ENCODE measurements around the gene NTRK1. TPM values are rescaled to one million over a fixed set of nuclear protein-coding genes. Genes with fewer than 3 reads are reported as not detected.

Gene NTRK1
- total RNA-seq, 2 donors from 2014 or later, result 0.59 to 31.4 TPM

- TF ChIP-seq POLR2A (IDR thresholded peaks at IDR 0.05), result no peak
- no peak for TF ChIP-seq POLR2AphosphoS5 (IDR thresholded peaks at IDR 0.05)
- no peak for TF ChIP-seq CTCF (IDR thresholded peaks at IDR 0.05)
- H3K9me3 ChIP-seq, result no peaks in the 10 kb centered on the region
- H3K27ac ChIP-seq, result no peak overlapping the region
- no peaks in the 10 kb centered on the region for H3K36me3 ChIP-seq
- DNase-seq (ENCODE audit: low spot score), result no peak
- H3K4me1 ChIP-seq (replicated peaks), result no peaks in the 10 kb centered on the region
- intact Hi-C loops (cut with DNase I), result no loop called here
- 63% methylated on average over 5 of the region's 5 CpGs for WGBS
- H3K4me3 ChIP-seq, result no peak overlapping the region
- H3K27me3 ChIP-seq (replicated peaks; ENCODE audit: insufficient read depth), result peaks cover 2% of the 10 kb centered on the region
Observed at GRCh38 chr1:156875341-156875615, 14.6 kb downstream of the NTRK1 start.

- Histone ChIP-seq H3K27me3 (replicated peaks; ENCODE audit: insufficient read depth) (peaks cover 2% of the 10 kb centered on the region), H3K9me3 (no peaks in the 10 kb centered on the region), H3K36me3 (no peaks in the 10 kb centered on the region), H3K4me1 (replicated peaks) (no peaks in the 10 kb centered on the region), H3K27ac (no peak overlapping the region), H3K4me3 (no peak overlapping the region)
- TF ChIP-seq POLR2AphosphoS5 (IDR thresholded peaks at IDR 0.05) (no peak), CTCF (IDR thresholded peaks at IDR 0.05) (no peak), POLR2A (IDR thresholded peaks at IDR 0.05) (no peak)
- WGBS, result 43% methylated on average over 21 of the region's 21 CpGs
- intact Hi-C loops (cut with DNase I), result no loop called here
- DNase-seq (ENCODE audit: low spot score), result no peak
Observed at GRCh38 chr1:156876281-156876680, 15.6 kb downstream of the NTRK1 start.

- peaks cover 2% of the 10 kb centered on the region for H3K27me3 ChIP-seq (replicated peaks; ENCODE audit: insufficient read depth)
- H3K9me3 ChIP-seq, result no peaks in the 10 kb centered on the region
- no peaks in the 10 kb centered on the region for H3K36me3 ChIP-seq
- TF ChIP-seq POLR2AphosphoS5 (IDR thresholded peaks at IDR 0.05), result no peak
- TF ChIP-seq POLR2A (IDR thresholded peaks at IDR 0.05), result no peak
- TF ChIP-seq CTCF (IDR thresholded peaks at IDR 0.05), result no peak
- no peak overlapping the region for H3K27ac ChIP-seq
- H3K4me1 ChIP-seq (replicated peaks), result no peaks in the 10 kb centered on the region
- intact Hi-C loops (cut with DNase I), result no loop called here
- no peak for DNase-seq (ENCODE audit: low spot score)
- 81% methylated on average over 5 of the region's 5 CpGs for WGBS
- no peak overlapping the region for H3K4me3 ChIP-seq
Observed at GRCh38 chr1:156877433-156878170, 16.9 kb downstream of the NTRK1 start.

GRCh38 chr1:156879876-156880275 lies 19.2 kb downstream of the NTRK1 start:
- H3K9me3 ChIP-seq, result no peaks in the 10 kb centered on the region
- no peak for TF ChIP-seq POLR2A (IDR thresholded peaks at IDR 0.05)
- no peak for TF ChIP-seq POLR2AphosphoS5 (IDR thresholded peaks at IDR 0.05)
- TF ChIP-seq CTCF (IDR thresholded peaks at IDR 0.05), result no peak
- no peaks in the 10 kb centered on the region for H3K4me1 ChIP-seq (replicated peaks)
- DNase-seq (ENCODE audit: low spot score), result no peak
- 89% methylated on average over 17 of the region's 21 CpGs for WGBS
- intact Hi-C loops (cut with DNase I), result no loop called here
- H3K4me3 ChIP-seq, result no peak overlapping the region
- peaks cover 2% of the 10 kb centered on the region for H3K27me3 ChIP-seq (replicated peaks; ENCODE audit: insufficient read depth)
- no peaks in the 10 kb centered on the region for H3K36me3 ChIP-seq
- no peak overlapping the region for H3K27ac ChIP-seq

- H3K9me3 ChIP-seq, result no peaks in the 10 kb centered on the region
- H3K36me3 ChIP-seq, result no peaks in the 10 kb centered on the region
- peaks cover 2% of the 10 kb centered on the region for H3K27me3 ChIP-seq (replicated peaks; ENCODE audit: insufficient read depth)
- no peaks in the 10 kb centered on the region for H3K4me1 ChIP-seq (replicated peaks)
- H3K4me3 ChIP-seq, result no peak overlapping the region
- H3K27ac ChIP-seq, result no peak overlapping the region
- WGBS, result 75% methylated on average over 3 of the region's 5 CpGs
- no peak for TF ChIP-seq CTCF (IDR thresholded peaks at IDR 0.05)
- TF ChIP-seq POLR2AphosphoS5 (IDR thresholded peaks at IDR 0.05), result no peak
- TF ChIP-seq POLR2A (IDR thresholded peaks at IDR 0.05), result no peak
- no peak for DNase-seq (ENCODE audit: low spot score)
- intact Hi-C loops (cut with DNase I), result no loop called here
Observed at GRCh38 chr1:156880473-156880872, 19.8 kb downstream of the NTRK1 start.

Measured in prostate gland (tissue), 2 donors.